HepG2 (cell line): ENCODE data around the gene GRM1.

Experiments used
- ADNP ChIP-seq: sonication (generic); formaldehyde crosslinking; IDR thresholded peaks from 2 replicates; pipeline ENCODE4 v1.4.0; 2020; ENCODE audit warnings: missing genetic modification reagents
- AHR ChIP-seq: IDR thresholded peaks from 2 replicates; pipeline ENCODE4 v1.6.1; 2018; ENCODE audit warnings: missing genetic modification reagents, missing compliant biosample characterization
- MTA1 ChIP-seq: sonication (generic); formaldehyde crosslinking; IDR thresholded peaks from 2 replicates; pipeline ENCODE4 v1.4.0; 2020; ENCODE audit warnings: missing genetic modification reagents, mild to moderate bottlenecking, borderline replicate concordance
- POLR2AphosphoS5 ChIP-seq: IDR thresholded peaks from 2 replicates; pipeline ENCODE4 v1.6.1; 2012; ENCODE audit warnings: low read depth, low read length
- ZBTB1 ChIP-seq: sonication (generic); formaldehyde crosslinking; IDR thresholded peaks from 2 replicates; pipeline ENCODE4 v1.4.0; 2020; ENCODE audit warnings: missing genetic modification reagents, borderline replicate concordance
- ZNF382 ChIP-seq: sonication (generic); formaldehyde crosslinking; IDR thresholded peaks from 2 replicates; pipeline ENCODE4 v1.5.0; 2020; ENCODE audit warnings: missing genetic modification reagents, mild to moderate bottlenecking, borderline replicate concordance
- TF ChIP-seq, protein P1 (sequence below): sonication (generic); formaldehyde crosslinking; IDR thresholded peaks from 2 replicates; pipeline ENCODE4 v1.4.0; 2020; ENCODE audit warnings: missing genetic modification reagents, mild to moderate bottlenecking, borderline replicate concordance
- TF ChIP-seq, protein P2 (sequence below): IDR thresholded peaks from 2 replicates; pipeline ENCODE4 v1.6.1; 2016

DNA sequence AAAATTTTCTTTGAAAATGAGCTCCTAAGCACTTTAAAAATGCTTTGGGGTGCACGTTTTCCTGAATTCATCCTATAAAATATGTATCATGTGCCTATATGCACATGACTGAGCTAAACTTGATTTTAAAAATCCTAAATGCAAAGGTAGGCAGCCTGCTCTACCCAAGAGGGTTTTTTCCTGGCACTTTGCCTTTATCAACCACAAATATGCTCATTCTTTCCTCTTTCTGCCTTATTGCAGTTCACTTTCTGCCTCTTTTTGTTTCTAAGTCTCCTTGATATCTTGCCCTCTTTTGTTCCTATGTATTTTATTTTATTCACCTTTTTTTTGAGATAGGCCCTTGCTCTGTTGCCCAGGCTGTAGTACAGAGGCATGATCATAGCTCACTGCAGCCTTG, 229.3 kb downstream of the GRM1 start:
- TF ChIP-seq, protein P1, sequence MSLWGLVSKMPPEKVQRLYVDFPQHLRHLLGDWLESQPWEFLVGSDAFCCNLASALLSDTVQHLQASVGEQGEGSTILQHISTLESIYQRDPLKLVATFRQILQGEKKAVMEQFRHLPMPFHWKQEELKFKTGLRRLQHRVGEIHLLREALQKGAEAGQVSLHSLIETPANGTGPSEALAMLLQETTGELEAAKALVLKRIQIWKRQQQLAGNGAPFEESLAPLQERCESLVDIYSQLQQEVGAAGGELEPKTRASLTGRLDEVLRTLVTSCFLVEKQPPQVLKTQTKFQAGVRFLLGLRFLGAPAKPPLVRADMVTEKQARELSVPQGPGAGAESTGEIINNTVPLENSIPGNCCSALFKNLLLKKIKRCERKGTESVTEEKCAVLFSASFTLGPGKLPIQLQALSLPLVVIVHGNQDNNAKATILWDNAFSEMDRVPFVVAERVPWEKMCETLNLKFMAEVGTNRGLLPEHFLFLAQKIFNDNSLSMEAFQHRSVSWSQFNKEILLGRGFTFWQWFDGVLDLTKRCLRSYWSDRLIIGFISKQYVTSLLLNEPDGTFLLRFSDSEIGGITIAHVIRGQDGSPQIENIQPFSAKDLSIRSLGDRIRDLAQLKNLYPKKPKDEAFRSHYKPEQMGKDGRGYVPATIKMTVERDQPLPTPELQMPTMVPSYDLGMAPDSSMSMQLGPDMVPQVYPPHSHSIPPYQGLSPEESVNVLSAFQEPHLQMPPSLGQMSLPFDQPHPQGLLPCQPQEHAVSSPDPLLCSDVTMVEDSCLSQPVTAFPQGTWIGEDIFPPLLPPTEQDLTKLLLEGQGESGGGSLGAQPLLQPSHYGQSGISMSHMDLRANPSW: no peak
- TF ChIP-seq ZBTB1 (CRISPR knock-in tag) (no peak), AHR (CRISPR knock-in tag) (no peak), ZNF382 (CRISPR knock-in tag) (no peak), ADNP (CRISPR knock-in tag) (no peak), POLR2AphosphoS5 (no peak), MTA1 (CRISPR knock-in tag) (no peak)
- TF ChIP-seq, protein P2, sequence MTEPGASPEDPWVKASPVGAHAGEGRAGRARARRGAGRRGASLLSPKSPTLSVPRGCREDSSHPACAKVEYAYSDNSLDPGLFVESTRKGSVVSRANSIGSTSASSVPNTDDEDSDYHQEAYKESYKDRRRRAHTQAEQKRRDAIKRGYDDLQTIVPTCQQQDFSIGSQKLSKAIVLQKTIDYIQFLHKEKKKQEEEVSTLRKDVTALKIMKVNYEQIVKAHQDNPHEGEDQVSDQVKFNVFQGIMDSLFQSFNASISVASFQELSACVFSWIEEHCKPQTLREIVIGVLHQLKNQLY (CRISPR knock-in tag): no peak
